ENCODE measurements around the gene PPP2R2C. TPM values are rescaled to one million over a fixed set of nuclear protein-coding genes. Genes with fewer than 3 reads are reported as not detected.

PPP2R2C gene
- total RNA-seq, 1 experiment from 2014 or later, result not detected

- H3K4me3 Mint-ChIP-seq (ENCODE audit: unreplicated experiment), result no peak overlapping the region
- H3K36me3 ChIP-seq (ENCODE audit: control insufficient read depth, insufficient read depth, low read length), result no peaks in the 10 kb centered on the region
These were observed 67.1 kb downstream of the PPP2R2C start for GRCh38 chr4:6405397-6405706.

DNA sequence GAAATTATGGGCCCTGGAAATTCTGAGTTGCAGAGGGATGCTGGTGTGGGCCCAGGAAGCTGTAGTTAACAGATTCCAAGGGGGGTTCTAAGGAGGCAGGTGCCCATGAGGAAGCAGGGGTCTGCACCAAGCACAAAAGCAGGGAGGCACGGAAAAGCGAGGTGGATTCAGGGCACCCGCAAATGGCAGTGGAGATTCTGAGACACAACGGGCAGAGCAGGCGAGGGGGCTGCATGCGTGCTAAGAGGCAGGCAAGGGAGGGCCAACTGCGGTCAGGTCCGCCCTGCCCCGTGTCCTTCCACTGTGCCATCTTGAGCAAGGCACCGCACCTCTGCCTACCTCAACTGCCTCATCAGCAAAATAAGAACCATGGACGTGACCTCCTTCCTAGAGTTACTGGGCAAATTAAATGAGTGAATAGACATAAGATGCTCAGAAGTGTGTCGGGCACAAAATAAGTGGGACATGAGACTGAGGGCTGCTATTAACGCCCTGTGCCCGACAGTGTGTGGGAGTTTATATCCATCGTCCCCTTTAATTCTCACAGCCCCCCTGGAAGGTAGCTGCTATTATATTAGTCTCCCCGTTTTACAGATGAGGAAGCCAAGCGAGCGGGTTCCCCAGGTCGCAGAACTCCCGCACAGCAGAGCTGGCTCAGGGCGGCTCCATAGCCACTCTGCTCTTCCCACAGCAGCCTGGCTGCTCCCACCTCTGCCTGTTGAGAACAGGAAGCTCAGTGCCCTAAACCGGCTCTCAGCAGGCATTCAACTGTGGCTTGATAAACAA lies 67.6 kb downstream of the PPP2R2C start:
- no peaks in the 10 kb centered on the region for H3K36me3 ChIP-seq (ENCODE audit: control insufficient read depth, insufficient read depth, low read length)
- H3K4me3 Mint-ChIP-seq (ENCODE audit: unreplicated experiment), result no peak overlapping the region
- no peaks in the 10 kb centered on the region for H3K36me3 Mint-ChIP-seq (ENCODE audit: insufficient read depth, unreplicated experiment)
- H3K27ac Mint-ChIP-seq (ENCODE audit: unreplicated experiment), result no peak overlapping the region
- no TSS peak for BruUV-seq (replicated peaks)
- no peaks in the 10 kb centered on the region for H3K9me3 ChIP-seq
- TF ChIP-seq, protein P1, sequence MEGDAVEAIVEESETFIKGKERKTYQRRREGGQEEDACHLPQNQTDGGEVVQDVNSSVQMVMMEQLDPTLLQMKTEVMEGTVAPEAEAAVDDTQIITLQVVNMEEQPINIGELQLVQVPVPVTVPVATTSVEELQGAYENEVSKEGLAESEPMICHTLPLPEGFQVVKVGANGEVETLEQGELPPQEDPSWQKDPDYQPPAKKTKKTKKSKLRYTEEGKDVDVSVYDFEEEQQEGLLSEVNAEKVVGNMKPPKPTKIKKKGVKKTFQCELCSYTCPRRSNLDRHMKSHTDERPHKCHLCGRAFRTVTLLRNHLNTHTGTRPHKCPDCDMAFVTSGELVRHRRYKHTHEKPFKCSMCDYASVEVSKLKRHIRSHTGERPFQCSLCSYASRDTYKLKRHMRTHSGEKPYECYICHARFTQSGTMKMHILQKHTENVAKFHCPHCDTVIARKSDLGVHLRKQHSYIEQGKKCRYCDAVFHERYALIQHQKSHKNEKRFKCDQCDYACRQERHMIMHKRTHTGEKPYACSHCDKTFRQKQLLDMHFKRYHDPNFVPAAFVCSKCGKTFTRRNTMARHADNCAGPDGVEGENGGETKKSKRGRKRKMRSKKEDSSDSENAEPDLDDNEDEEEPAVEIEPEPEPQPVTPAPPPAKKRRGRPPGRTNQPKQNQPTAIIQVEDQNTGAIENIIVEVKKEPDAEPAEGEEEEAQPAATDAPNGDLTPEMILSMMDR (IDR thresholded peaks at IDR 0.05; ENCODE audit: insufficient read depth in 1 of 2, low read depth in 1 of 2, low read length in 1 of 2, severe bottlenecking in 1 of 2, unreplicated experiment in 1 of 2), result no peak
- POLR2A ChIA-PET, result no interaction called here
- no peak for DNase-seq
- H3K4me1 Mint-ChIP-seq (ENCODE audit: low read depth, unreplicated experiment), result no peaks in the 10 kb centered on the region
- H3K4me1 ChIP-seq, result no peaks in the 10 kb centered on the region
- no peaks in the 10 kb centered on the region; the same call in 1 of the 2 replicates for H3K27me3 ChIP-seq (replicated peaks; ENCODE audit: control insufficient read depth, insufficient read depth, low read length)
- peaks cover 17% of the 10 kb centered on the region for H3K27me3 Mint-ChIP-seq (ENCODE audit: insufficient read depth, unreplicated experiment)
- no peaks in the 10 kb centered on the region for H3K9me3 Mint-ChIP-seq (ENCODE audit: unreplicated experiment)
- intact Hi-C loops (cut with micrococcal nuclease; ENCODE audit: unreplicated experiment), result no loop called here
- CTCF ChIA-PET, result no interaction called here
- H3K4me3 ChIP-seq (ENCODE audit: low read depth, low read length), result no peak overlapping the region

More at GRCh38 chr4:6405397-6405706, 67.1 kb downstream of the PPP2R2C start:
- Mint-ChIP-seq H3K36me3 (ENCODE audit: insufficient read depth, unreplicated experiment) (no peaks in the 10 kb centered on the region), H3K27me3 (ENCODE audit: insufficient read depth, unreplicated experiment) (peaks cover 15% of the 10 kb centered on the region), H3K9me3 (ENCODE audit: unreplicated experiment) (no peaks in the 10 kb centered on the region), H3K27ac (ENCODE audit: unreplicated experiment) (no peak overlapping the region), H3K4me1 (ENCODE audit: low read depth, unreplicated experiment) (no peaks in the 10 kb centered on the region)
- BruUV-seq (replicated peaks), result no TSS peak
- ChIA-PET POLR2A (no interaction called here), CTCF (no interaction called here)
- intact Hi-C loops (cut with micrococcal nuclease; ENCODE audit: unreplicated experiment), result no loop called here
- Histone ChIP-seq H3K4me3 (ENCODE audit: low read depth, low read length) (no peak overlapping the region), H3K9me3 (no peaks in the 10 kb centered on the region), H3K4me1 (no peaks in the 10 kb centered on the region), H3K27me3 (replicated peaks; ENCODE audit: control insufficient read depth, insufficient read depth, low read length) (no peaks in the 10 kb centered on the region; the same call in 1 of the 2 replicates)
- DNase-seq, result no peak
- TF ChIP-seq, protein P1 (IDR thresholded peaks at IDR 0.05; ENCODE audit: insufficient read depth in 1 of 2, low read depth in 1 of 2, low read length in 1 of 2, severe bottlenecking in 1 of 2, unreplicated experiment in 1 of 2), result no peak

DNA sequence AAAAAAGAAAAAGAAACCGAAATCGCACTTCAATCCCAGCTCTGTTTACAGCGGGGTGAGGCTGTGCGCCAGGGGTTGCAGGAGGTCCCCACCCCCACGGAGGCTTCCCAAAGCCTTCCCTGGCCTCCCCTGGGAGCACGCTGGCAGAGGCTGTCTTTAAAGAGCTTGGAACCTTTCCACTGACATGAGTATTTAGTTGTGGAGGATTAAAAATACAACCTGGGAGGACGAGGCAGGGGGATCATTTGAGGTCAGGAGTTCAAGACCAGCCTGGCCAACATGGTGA lies 69.1 kb downstream of the PPP2R2C start:
- no peak for DNase-seq
- ChIA-PET CTCF (no interaction called here), POLR2A (no interaction called here)
- Histone ChIP-seq H3K4me3 (ENCODE audit: low read depth, low read length) (no peak overlapping the region), H3K36me3 (ENCODE audit: control insufficient read depth, insufficient read depth, low read length) (no peaks in the 10 kb centered on the region), H3K9me3 (no peaks in the 10 kb centered on the region), H3K27me3 (replicated peaks; ENCODE audit: control insufficient read depth, insufficient read depth, low read length) (no peaks in the 10 kb centered on the region; the same call in 1 of the 2 replicates), H3K4me1 (no peaks in the 10 kb centered on the region)
- BruUV-seq (replicated peaks), result no TSS peak
- no peaks in the 10 kb centered on the region for H3K9me3 Mint-ChIP-seq (ENCODE audit: unreplicated experiment)
- no peaks in the 10 kb centered on the region for H3K4me1 Mint-ChIP-seq (ENCODE audit: low read depth, unreplicated experiment)
- H3K36me3 Mint-ChIP-seq (ENCODE audit: insufficient read depth, unreplicated experiment), result no peaks in the 10 kb centered on the region
- TF ChIP-seq, protein P1 (IDR thresholded peaks at IDR 0.05; ENCODE audit: insufficient read depth in 1 of 2, low read depth in 1 of 2, low read length in 1 of 2, severe bottlenecking in 1 of 2, unreplicated experiment in 1 of 2), result no peak
- intact Hi-C loops (cut with micrococcal nuclease; ENCODE audit: unreplicated experiment), result no loop called here
- H3K4me3 Mint-ChIP-seq (ENCODE audit: unreplicated experiment), result no peak overlapping the region
- H3K27ac Mint-ChIP-seq (ENCODE audit: unreplicated experiment), result no peak overlapping the region
- H3K27me3 Mint-ChIP-seq (ENCODE audit: insufficient read depth, unreplicated experiment), result peaks cover 25% of the 10 kb centered on the region
